ENCODE results near the gene PHF21B.
"Not testable (repeated sequence)": the region's sequence is repeated elsewhere in the genome, so short reads cannot be mapped to it uniquely, and the experiment has no call there.

The PHF21B gene

DNA sequence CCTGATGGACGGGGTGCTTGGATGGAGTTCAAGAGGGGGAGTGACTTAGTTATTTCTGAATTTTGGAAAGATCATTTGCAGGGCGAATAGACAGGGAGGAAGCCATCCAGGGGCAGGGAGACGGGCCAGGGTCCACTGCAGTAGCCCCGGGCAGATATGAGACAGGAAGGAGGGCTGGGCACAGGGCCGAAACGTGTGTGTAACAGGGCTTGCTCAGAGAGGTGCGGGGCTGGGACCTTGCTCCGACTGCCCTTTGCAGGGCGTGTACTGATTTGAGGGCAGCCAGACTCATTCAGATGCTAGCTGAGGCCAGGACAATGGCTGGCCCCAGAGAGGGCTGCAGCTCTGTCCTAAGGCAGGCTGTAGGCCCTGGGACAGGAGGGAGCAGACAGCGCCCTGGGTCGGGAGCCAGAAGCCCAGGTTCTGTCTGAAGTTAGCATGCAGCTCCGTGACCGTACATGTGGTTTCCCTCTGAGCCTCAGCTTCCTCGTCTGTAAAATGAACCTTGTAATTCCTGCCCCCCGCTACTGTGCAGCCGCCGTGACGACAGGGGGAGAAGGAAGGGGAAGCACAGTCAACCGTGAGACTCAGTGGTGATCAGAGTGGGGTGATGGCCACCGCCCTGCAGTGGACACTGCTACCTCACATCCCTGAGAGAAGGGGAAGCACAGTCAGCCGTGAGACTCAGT lies 103.4 kb downstream of the PHF21B start:
- Histone ChIP-seq H4K5ac (ENCODE audit: low read length) (no peak overlapping the region), H3K18ac (ENCODE audit: low read length) (no peak overlapping the region), H3K4me3 (ENCODE audit: low read length) (no peak overlapping the region), H4K8ac (ENCODE audit: low read depth, low read length) (no peak overlapping the region), H2AK5ac (ENCODE audit: low read length) (no peak overlapping the region), H2BK15ac (replicated peaks; ENCODE audit: low read depth) (no peak overlapping the region), H3K4me2 (ENCODE audit: low read length) (no peak overlapping the region), H3K79me1 (ENCODE audit: low read length) (no peaks in the 10 kb centered on the region), H3K23ac (ENCODE audit: low read length) (no peak overlapping the region), H2BK120ac (ENCODE audit: low read depth, low read length) (no peak overlapping the region), H3K79me2 (ENCODE audit: control insufficient read depth, insufficient read depth, low read length) (no peaks in the 10 kb centered on the region), H3K27ac (ENCODE audit: low read depth, low read length) (no peak overlapping the region), H3K56ac (ENCODE audit: low read length) (no peak overlapping the region), H2BK5ac (ENCODE audit: low read length) (no peak overlapping the region), H3K36me3 (ENCODE audit: control insufficient read depth, insufficient read depth, low read length) (peaks cover 7% of the 10 kb centered on the region), H3K4ac (ENCODE audit: low read depth, low read length) (no peak overlapping the region), H3K27me3 (ENCODE audit: insufficient read depth, low read length, poor library complexity) (no peaks in the 10 kb centered on the region), H3K9ac (ENCODE audit: low read length) (no peak overlapping the region), H3K4me1 (ENCODE audit: control insufficient read depth, low read depth, low read length) (no peaks in the 10 kb centered on the region)
- WGBS (ENCODE audit: extremely low coverage, insufficient coverage, low lambda C conversion rate) = no CpG with 5 or more reads among the region's 21 CpGs
- no peak for DNase-seq

- not testable (repeated sequence) for H2BK15ac ChIP-seq (replicated peaks; ENCODE audit: low read depth); H3K36me3 ChIP-seq (ENCODE audit: control insufficient read depth, insufficient read depth, low read length); H3K4ac ChIP-seq (ENCODE audit: low read depth, low read length); H3K4me1 ChIP-seq (ENCODE audit: control insufficient read depth, low read depth, low read length); H3K56ac ChIP-seq (ENCODE audit: low read length); H4K5ac ChIP-seq (ENCODE audit: low read length); H3K4me2 ChIP-seq (ENCODE audit: low read length); H2BK120ac ChIP-seq (ENCODE audit: low read depth, low read length); H2BK5ac ChIP-seq (ENCODE audit: low read length); DNase-seq; H3K27me3 ChIP-seq (ENCODE audit: insufficient read depth, low read length, poor library complexity); H3K4me3 ChIP-seq (ENCODE audit: low read length); H4K8ac ChIP-seq (ENCODE audit: low read depth, low read length); H3K79me1 ChIP-seq (ENCODE audit: low read length); H3K9ac ChIP-seq (ENCODE audit: low read length); H3K18ac ChIP-seq (ENCODE audit: low read length); H3K79me2 ChIP-seq (ENCODE audit: control insufficient read depth, insufficient read depth, low read length); H3K27ac ChIP-seq (ENCODE audit: low read depth, low read length); H2AK5ac ChIP-seq (ENCODE audit: low read length); H3K23ac ChIP-seq (ENCODE audit: low read length)
- WGBS (ENCODE audit: extremely low coverage, insufficient coverage, low lambda C conversion rate) = no CpG with 5 or more reads among the region's 5 CpGs
Observed at GRCh38 chr22:44904492-44905152, 105.2 kb downstream of the PHF21B start.

GRCh38 chr22:44903164-44903563 lies 106.6 kb downstream of the PHF21B start:
- H3K4ac ChIP-seq (ENCODE audit: low read depth, low read length); H3K18ac ChIP-seq (ENCODE audit: low read length); H4K8ac ChIP-seq (ENCODE audit: low read depth, low read length); H3K4me1 ChIP-seq (ENCODE audit: control insufficient read depth, low read depth, low read length); H3K79me2 ChIP-seq (ENCODE audit: control insufficient read depth, insufficient read depth, low read length); H3K27ac ChIP-seq (ENCODE audit: low read depth, low read length); H3K4me3 ChIP-seq (ENCODE audit: low read length); H3K56ac ChIP-seq (ENCODE audit: low read length); H3K27me3 ChIP-seq (ENCODE audit: insufficient read depth, low read length, poor library complexity); H2BK5ac ChIP-seq (ENCODE audit: low read length); DNase-seq; H3K79me1 ChIP-seq (ENCODE audit: low read length); H3K9ac ChIP-seq (ENCODE audit: low read length); H2AK5ac ChIP-seq (ENCODE audit: low read length); H3K36me3 ChIP-seq (ENCODE audit: control insufficient read depth, insufficient read depth, low read length); H4K5ac ChIP-seq (ENCODE audit: low read length); H3K23ac ChIP-seq (ENCODE audit: low read length); H2BK15ac ChIP-seq (replicated peaks; ENCODE audit: low read depth); H3K4me2 ChIP-seq (ENCODE audit: low read length); H2BK120ac ChIP-seq (ENCODE audit: low read depth, low read length): not testable (repeated sequence)
- no CpG with 5 or more reads among the region's 2 CpGs for WGBS (ENCODE audit: extremely low coverage, insufficient coverage, low lambda C conversion rate)

GRCh38 chr22:44901301-44901700 lies 108.5 kb downstream of the PHF21B start:
- Histone ChIP-seq H3K27ac (ENCODE audit: low read depth, low read length) (no peak overlapping the region), H3K4me1 (ENCODE audit: control insufficient read depth, low read depth, low read length) (no peaks in the 10 kb centered on the region), H3K27me3 (ENCODE audit: insufficient read depth, low read length, poor library complexity) (no peaks in the 10 kb centered on the region), H3K4ac (ENCODE audit: low read depth, low read length) (no peak overlapping the region), H3K23ac (ENCODE audit: low read length) (no peak overlapping the region), H3K9ac (ENCODE audit: low read length) (no peak overlapping the region), H3K4me3 (ENCODE audit: low read length) (no peak overlapping the region), H4K8ac (ENCODE audit: low read depth, low read length) (no peak overlapping the region), H3K4me2 (ENCODE audit: low read length) (no peak overlapping the region), H3K36me3 (ENCODE audit: control insufficient read depth, insufficient read depth, low read length) (peaks cover 5% of the 10 kb centered on the region), H3K18ac (ENCODE audit: low read length) (no peak overlapping the region), H2BK15ac (replicated peaks; ENCODE audit: low read depth) (no peak overlapping the region), H2BK5ac (ENCODE audit: low read length) (no peak overlapping the region), H3K79me2 (ENCODE audit: control insufficient read depth, insufficient read depth, low read length) (no peaks in the 10 kb centered on the region), H2BK120ac (ENCODE audit: low read depth, low read length) (no peak overlapping the region), H4K5ac (ENCODE audit: low read length) (no peak overlapping the region), H3K56ac (ENCODE audit: low read length) (no peak overlapping the region), H3K79me1 (ENCODE audit: low read length) (no peaks in the 10 kb centered on the region), H2AK5ac (ENCODE audit: low read length) (no peak overlapping the region)
- no CpG with 5 or more reads among the region's 2 CpGs for WGBS (ENCODE audit: extremely low coverage, insufficient coverage, low lambda C conversion rate)
- DNase-seq = peak; percentile 16

DNA sequence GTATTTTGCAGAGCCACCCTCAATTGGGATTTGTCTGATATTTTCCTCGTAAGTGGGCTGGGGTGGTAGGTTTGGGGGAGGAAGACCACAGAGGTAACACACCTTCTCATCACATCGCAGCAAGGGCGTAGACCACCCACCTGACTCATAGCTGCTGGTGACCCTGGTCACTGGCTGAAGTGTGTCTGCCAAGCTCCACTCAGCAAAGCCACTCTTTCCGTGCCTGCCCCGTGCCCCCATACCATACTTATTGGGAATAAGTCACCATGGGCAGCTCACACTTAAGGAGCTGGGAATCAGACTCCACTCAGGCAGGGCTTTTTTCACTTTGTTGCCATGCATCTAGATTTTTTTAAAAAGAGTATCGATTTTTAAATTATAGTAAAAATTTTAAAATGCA lies 111.6 kb downstream of the PHF21B start:
- Histone ChIP-seq H2AK5ac (ENCODE audit: low read length) (no peak overlapping the region), H3K27ac (ENCODE audit: low read depth, low read length) (no peak overlapping the region), H3K36me3 (ENCODE audit: control insufficient read depth, insufficient read depth, low read length) (peaks cover 5% of the 10 kb centered on the region), H3K79me1 (ENCODE audit: low read length) (no peaks in the 10 kb centered on the region), H4K5ac (ENCODE audit: low read length) (no peak overlapping the region), H3K4me3 (ENCODE audit: low read length) (no peak overlapping the region), H2BK120ac (ENCODE audit: low read depth, low read length) (no peak overlapping the region), H3K18ac (ENCODE audit: low read length) (no peak overlapping the region), H2BK15ac (replicated peaks; ENCODE audit: low read depth) (no peak overlapping the region), H3K79me2 (ENCODE audit: control insufficient read depth, insufficient read depth, low read length) (no peaks in the 10 kb centered on the region), H3K56ac (ENCODE audit: low read length) (no peak overlapping the region), H2BK5ac (ENCODE audit: low read length) (no peak overlapping the region), H3K9ac (ENCODE audit: low read length) (no peak overlapping the region), H4K8ac (ENCODE audit: low read depth, low read length) (no peak overlapping the region), H3K4me1 (ENCODE audit: control insufficient read depth, low read depth, low read length) (no peaks in the 10 kb centered on the region), H3K4ac (ENCODE audit: low read depth, low read length) (no peak overlapping the region), H3K23ac (ENCODE audit: low read length) (no peak overlapping the region), H3K27me3 (ENCODE audit: insufficient read depth, low read length, poor library complexity) (no peaks in the 10 kb centered on the region), H3K4me2 (ENCODE audit: low read length) (no peak overlapping the region)
- DNase-seq = no peak
- WGBS (ENCODE audit: extremely low coverage, insufficient coverage, low lambda C conversion rate) = 100% methylated on average over 1 of the region's 6 CpGs
